ENCODE data around the gene TRIM31.

- TF ChIP-seq POLR2A (IDR thresholded peaks at IDR 0.05), result no peak
- TF ChIP-seq, protein P1, sequence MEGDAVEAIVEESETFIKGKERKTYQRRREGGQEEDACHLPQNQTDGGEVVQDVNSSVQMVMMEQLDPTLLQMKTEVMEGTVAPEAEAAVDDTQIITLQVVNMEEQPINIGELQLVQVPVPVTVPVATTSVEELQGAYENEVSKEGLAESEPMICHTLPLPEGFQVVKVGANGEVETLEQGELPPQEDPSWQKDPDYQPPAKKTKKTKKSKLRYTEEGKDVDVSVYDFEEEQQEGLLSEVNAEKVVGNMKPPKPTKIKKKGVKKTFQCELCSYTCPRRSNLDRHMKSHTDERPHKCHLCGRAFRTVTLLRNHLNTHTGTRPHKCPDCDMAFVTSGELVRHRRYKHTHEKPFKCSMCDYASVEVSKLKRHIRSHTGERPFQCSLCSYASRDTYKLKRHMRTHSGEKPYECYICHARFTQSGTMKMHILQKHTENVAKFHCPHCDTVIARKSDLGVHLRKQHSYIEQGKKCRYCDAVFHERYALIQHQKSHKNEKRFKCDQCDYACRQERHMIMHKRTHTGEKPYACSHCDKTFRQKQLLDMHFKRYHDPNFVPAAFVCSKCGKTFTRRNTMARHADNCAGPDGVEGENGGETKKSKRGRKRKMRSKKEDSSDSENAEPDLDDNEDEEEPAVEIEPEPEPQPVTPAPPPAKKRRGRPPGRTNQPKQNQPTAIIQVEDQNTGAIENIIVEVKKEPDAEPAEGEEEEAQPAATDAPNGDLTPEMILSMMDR (IDR thresholded peaks at IDR 0.05), result no peak
Observed at GRCh38 chr6:30074331-30075093, 38.4 kb downstream of the TRIM31 start.

All from sigmoid colon (tissue), 3 donors.